Adrenal gland (tissue), 5 donors: ENCODE data around the gene MLN.

Experiments
- CTCF ChIP-seq, 6 experiments: fragments of 450-650 bp in 4 of 6; fragments of 200-600 bp in 2 of 6; sonication (generic) in 1 of 6; IDR thresholded peaks; 1 replicate in 5 of 6; 2 replicates in 1 of 6; pipeline versions ENCODE4 v1.5.1 to v1.8.0; 2016 to 2021; ENCODE audit warnings: antibody characterized with exemption in 6 of 6, mild to moderate bottlenecking in 2 of 6, moderate library complexity in 1 of 6
- POLR2A ChIP-seq, 2 donors: fragments of 450-650 bp; IDR thresholded peaks; one replicate each; pipeline ENCODE4 v1.6.1; 2017; ENCODE audit warnings: antibody characterized with exemption in 2 of 2, mild to moderate bottlenecking in 2 of 2, moderate library complexity in 1 of 2
- donor health status: DM: no; HTN: no; CAD: no.

GRCh38 chr6:33841868-33842267 is 38.1 kb upstream of the MLN start:
- TF ChIP-seq CTCF (IDR thresholded peaks at IDR 0.05): no peak
- no peak for TF ChIP-seq POLR2A (IDR thresholded peaks at IDR 0.05)
